Colonic mucosa (tissue), 4 donors: ENCODE results near the gene AIPL1. TPM values are rescaled to one million over a fixed set of nuclear protein-coding genes. Genes with fewer than 3 reads are reported as not detected.

Experiments
- DNase-seq: peaks from one replicate; pipeline ENCODE4 v3.0.0-alpha.2; 2020
- H3K27ac ChIP-seq: fragments of 200-600 bp; one replicate; pipeline ENCODE4 v1.8.0; 2021
- H3K27me3 ChIP-seq: fragments of 200-600 bp; one replicate; pipeline ENCODE4 v1.8.0; 2021
- H3K36me3 ChIP-seq: fragments of 200-600 bp; one replicate; pipeline ENCODE4 v1.8.0; 2021
- H3K4me1 ChIP-seq: fragments of 200-600 bp; one replicate; pipeline ENCODE4 v1.8.0; 2021; ENCODE audit warnings: mild to moderate bottlenecking
- H3K4me3 ChIP-seq: fragments of 200-600 bp; one replicate; pipeline ENCODE4 v1.8.0; 2021
- H3K9ac ChIP-seq, 2 donors: one replicate each; pipeline ENCODE4 v1.7.0; 2013; ENCODE audit warnings: control low read depth in 2 of 2, low read depth in 2 of 2, low read length in 2 of 2
- H3K9me3 ChIP-seq: fragments of 200-600 bp; one replicate; pipeline ENCODE4 v1.8.0; 2021
- intact Hi-C: fragments of 100-400 bp; cut with DNase I; formaldehyde crosslinking; loops from one replicate; pipeline ENCODE4 v1.14.1; 2022
- total RNA-seq, 2 donors: library from RNA; stranded (reverse); fragmentation: NEBNext Ultra II Directional in 1 of 2; extraction: Animal tissue kit (Norgen Biotek cat#: 25700) in 1 of 2; gene quantifications; one replicate each; pipeline ENCODE4 v1.2.1, GENCODE V29; 2021
- TF ChIP-seq, protein P1 (sequence below): fragments of 200-600 bp; IDR thresholded peaks from one replicate; pipeline ENCODE4 v1.8.0; 2022; ENCODE audit warnings: antibody characterized with exemption, mild to moderate bottlenecking
- donor health status: healthy.
- donor health status: DM: no; HTN: no; CAD: no.
- donor health status: DM: no; HTN: no; CAD: no.

AIPL1 gene
- total RNA-seq, 2 donors from 2014 or later: not detected

DNA sequence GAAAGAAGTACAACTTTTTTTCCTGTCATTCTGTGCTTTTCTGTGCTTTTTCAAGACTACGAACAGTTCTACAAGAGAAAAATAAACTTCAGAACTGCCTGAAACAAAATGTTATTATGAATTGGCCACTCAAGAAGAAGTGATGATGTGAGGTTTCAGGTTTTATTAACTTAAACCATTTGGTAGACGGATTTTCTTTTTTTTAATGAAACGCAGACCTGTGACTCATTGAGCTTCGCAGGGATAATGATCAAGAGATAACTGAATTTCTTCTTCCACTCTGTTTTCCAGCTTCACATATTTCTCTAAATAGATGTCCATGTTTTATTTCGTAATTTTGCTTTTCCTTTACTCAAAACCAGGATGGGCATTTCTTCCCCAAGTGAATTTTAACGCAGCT is 32.7 kb downstream of the AIPL1 start:
- no peak overlapping the region for H3K4me3 ChIP-seq
- TF ChIP-seq, protein P1, sequence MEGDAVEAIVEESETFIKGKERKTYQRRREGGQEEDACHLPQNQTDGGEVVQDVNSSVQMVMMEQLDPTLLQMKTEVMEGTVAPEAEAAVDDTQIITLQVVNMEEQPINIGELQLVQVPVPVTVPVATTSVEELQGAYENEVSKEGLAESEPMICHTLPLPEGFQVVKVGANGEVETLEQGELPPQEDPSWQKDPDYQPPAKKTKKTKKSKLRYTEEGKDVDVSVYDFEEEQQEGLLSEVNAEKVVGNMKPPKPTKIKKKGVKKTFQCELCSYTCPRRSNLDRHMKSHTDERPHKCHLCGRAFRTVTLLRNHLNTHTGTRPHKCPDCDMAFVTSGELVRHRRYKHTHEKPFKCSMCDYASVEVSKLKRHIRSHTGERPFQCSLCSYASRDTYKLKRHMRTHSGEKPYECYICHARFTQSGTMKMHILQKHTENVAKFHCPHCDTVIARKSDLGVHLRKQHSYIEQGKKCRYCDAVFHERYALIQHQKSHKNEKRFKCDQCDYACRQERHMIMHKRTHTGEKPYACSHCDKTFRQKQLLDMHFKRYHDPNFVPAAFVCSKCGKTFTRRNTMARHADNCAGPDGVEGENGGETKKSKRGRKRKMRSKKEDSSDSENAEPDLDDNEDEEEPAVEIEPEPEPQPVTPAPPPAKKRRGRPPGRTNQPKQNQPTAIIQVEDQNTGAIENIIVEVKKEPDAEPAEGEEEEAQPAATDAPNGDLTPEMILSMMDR: no peak
- H3K9ac ChIP-seq: no peak overlapping the region
- intact Hi-C loops: no loop called here
- H3K9me3 ChIP-seq: no peaks in the 10 kb centered on the region
- no peak for DNase-seq
- no peak overlapping the region for H3K27ac ChIP-seq
- no peaks in the 10 kb centered on the region for H3K4me1 ChIP-seq
- no peaks in the 10 kb centered on the region for H3K36me3 ChIP-seq
- no peaks in the 10 kb centered on the region for H3K27me3 ChIP-seq

DNA sequence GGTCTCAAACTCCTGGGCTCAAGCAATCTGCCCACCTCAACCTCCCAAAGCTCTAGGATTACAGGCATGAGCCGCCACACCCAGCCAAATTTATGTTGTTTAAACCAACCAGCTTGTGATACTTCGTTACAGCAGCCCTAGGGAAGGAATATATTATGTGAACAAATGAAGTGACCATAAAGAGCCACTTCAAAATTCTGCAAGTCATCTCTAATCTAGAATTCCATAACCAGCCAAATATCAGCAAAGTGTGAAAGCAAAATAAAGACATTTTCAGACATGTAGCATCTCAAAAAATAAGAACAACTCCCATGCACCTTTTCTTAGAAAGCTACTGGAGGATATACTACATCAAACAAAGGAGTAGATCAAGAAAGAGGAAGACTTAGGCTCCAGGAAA is 36.0 kb downstream of the AIPL1 start:
- Histone ChIP-seq H3K27ac (no peak overlapping the region), H3K9ac (no peak overlapping the region), H3K4me1 (no peaks in the 10 kb centered on the region), H3K9me3 (no peaks in the 10 kb centered on the region), H3K27me3 (no peaks in the 10 kb centered on the region), H3K36me3 (no peaks in the 10 kb centered on the region), H3K4me3 (no peak overlapping the region)
- no peak for DNase-seq
- intact Hi-C loops: no loop called here
- TF ChIP-seq, protein P1: no peak

DNA sequence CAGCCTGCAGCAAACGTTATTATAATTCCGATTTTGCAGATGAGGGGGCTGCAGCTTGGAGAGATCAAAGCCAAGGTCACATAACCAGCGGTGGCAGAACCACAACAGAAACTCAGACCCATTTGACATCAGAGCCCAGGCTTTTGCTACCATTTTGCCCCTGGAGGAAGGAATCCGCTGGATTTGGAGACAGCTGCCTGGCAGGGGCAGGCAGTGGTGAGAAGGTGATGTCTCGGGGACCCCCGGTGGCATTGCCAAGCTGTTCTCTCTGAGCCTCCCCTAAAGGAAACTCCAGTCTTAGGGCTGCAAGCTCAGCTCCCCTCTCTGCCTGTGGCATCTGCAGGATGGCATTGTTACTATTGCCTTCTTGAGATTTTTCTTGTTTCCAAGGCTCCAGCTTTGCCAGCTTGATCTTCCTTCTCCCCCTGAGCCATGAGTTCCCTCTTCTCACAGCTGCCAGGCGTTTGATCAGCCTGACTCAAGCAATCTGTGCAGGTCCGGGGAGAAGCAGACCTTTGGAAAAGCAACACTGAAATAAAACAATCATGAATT is 40.8 kb downstream of the AIPL1 start:
- Histone ChIP-seq H3K9ac (no peak overlapping the region), H3K4me1 (no peaks in the 10 kb centered on the region), H3K9me3 (no peaks in the 10 kb centered on the region), H3K36me3 (no peaks in the 10 kb centered on the region), H3K4me3 (no peak overlapping the region), H3K27me3 (no peaks in the 10 kb centered on the region), H3K27ac (no peak overlapping the region)
- TF ChIP-seq, protein P1: no peak
- no peak for DNase-seq
- intact Hi-C loops: no loop called here

GRCh38 chr17:6393351-6393952 is 41.5 kb downstream of the AIPL1 start:
- Histone ChIP-seq H3K9me3 (no peaks in the 10 kb centered on the region), H3K4me1 (no peaks in the 10 kb centered on the region), H3K36me3 (no peaks in the 10 kb centered on the region), H3K27ac (no peak overlapping the region), H3K9ac (no peak overlapping the region), H3K4me3 (no peak overlapping the region), H3K27me3 (no peaks in the 10 kb centered on the region)
- TF ChIP-seq, protein P1: no peak
- DNase-seq: no peak
- intact Hi-C loops: no loop called here

DNA sequence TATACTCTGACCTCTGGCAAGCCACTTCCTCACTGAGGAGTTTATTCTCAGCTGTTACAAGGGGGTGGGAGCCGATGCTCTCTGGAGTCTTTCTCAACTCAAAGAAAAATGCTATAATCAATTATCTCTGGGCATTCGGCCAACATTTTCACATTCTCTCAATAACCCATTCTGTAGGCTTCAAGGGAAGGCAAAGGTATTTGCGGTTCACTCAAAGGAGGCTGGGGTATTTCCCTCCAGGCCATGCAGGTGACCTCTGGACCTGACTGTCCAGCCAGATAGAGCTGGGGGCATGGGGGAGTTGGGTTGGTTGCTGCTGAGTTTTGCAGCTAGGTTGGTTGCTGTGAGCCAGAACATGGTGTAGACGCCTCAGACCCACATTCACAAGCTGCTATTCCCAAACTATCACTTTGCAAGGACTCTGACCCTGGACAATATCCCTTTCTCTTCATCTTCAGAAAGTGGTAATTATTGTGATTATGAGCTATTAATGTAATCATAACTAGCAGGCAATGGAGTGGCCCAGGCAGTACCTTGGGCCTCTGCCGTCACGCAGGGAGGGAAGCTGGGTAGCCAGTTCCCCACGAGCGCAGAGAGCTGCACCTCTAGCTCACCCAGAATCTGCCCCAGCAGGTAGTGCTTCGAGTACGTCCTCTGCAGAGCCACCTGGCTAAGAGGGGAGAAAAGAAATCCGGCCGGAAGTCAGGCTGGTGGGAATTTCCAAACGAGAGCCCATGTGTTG is 42.1 kb downstream of the AIPL1 start:
- Histone ChIP-seq H3K9me3 (no peaks in the 10 kb centered on the region), H3K27ac (no peak overlapping the region), H3K4me3 (no peak overlapping the region), H3K9ac (no peak overlapping the region), H3K36me3 (no peaks in the 10 kb centered on the region), H3K4me1 (no peaks in the 10 kb centered on the region), H3K27me3 (no peaks in the 10 kb centered on the region)
- intact Hi-C loops: no loop called here
- TF ChIP-seq, protein P1: no peak
- DNase-seq: no peak
